H9 (cell line): ENCODE measurements around the gene CDH13. TPM values are rescaled to one million over a fixed set of nuclear protein-coding genes. Genes with fewer than 3 reads are reported as not detected.
A peak's percentile ranks its signal among the peaks of the same experiment; 100 is the strongest.

Experiments
- DNase-seq: peaks from one replicate; pipeline ENCODE4 v3.0.0-alpha.2; 2017
- H2AFZ ChIP-seq: one replicate; pipeline ENCODE4 v1.6.1; 2013; ENCODE audit warnings: mild to moderate bottlenecking, low read length, control low read depth, moderate library complexity
- H2AK5ac ChIP-seq: 2 replicates; pipeline ENCODE4 v1.6.1; 2013; ENCODE audit warnings: low read length, control low read depth, mixed read lengths; ENCODE audit not compliant: insufficient read length
- H2BK120ac ChIP-seq: one replicate; pipeline ENCODE4 v1.6.1; 2013; ENCODE audit warnings: low read depth, mild to moderate bottlenecking, low read length, control low read depth, inconsistent platforms; ENCODE audit not compliant: poor library complexity, severe bottlenecking
- H2BK12ac ChIP-seq: 2 replicates; pipeline ENCODE4 v1.6.1; 2013; ENCODE audit warnings: low read length, control low read depth, mixed read lengths, low read depth; ENCODE audit not compliant: insufficient read length
- H2BK15ac ChIP-seq: 2 replicates; pipeline ENCODE4 v1.6.1; 2013; ENCODE audit warnings: low read depth, low read length, control low read depth
- H2BK20ac ChIP-seq: one replicate; pipeline ENCODE4 v1.6.1; 2013; ENCODE audit warnings: low read depth, mild to moderate bottlenecking, low read length, control low read depth, inconsistent platforms; ENCODE audit not compliant: poor library complexity, severe bottlenecking
- H2BK5ac ChIP-seq: 2 replicates; pipeline ENCODE4 v1.6.1; 2013; ENCODE audit warnings: low read length, control low read depth, mixed read lengths; ENCODE audit not compliant: insufficient read length
- H3K14ac ChIP-seq: 2 replicates; pipeline ENCODE4 v1.6.1; 2013; ENCODE audit warnings: low read length, control low read depth; ENCODE audit not compliant: insufficient read depth
- H3K18ac ChIP-seq: 2 replicates; pipeline ENCODE4 v1.6.1; 2013; ENCODE audit warnings: low read depth, mild to moderate bottlenecking, mixed read lengths, low read length, control low read depth; ENCODE audit not compliant: insufficient read length
- H3K23ac ChIP-seq: 2 replicates; pipeline ENCODE4 v1.6.1; 2013; ENCODE audit warnings: low read length, control low read depth, mixed read lengths, low read depth; ENCODE audit not compliant: insufficient read length
- H3K23me2 ChIP-seq: 2 replicates; pipeline ENCODE4 v1.6.1; 2013; ENCODE audit warnings: low read depth, mild to moderate bottlenecking, mixed read lengths, low read length, control low read depth; ENCODE audit not compliant: insufficient read length, poor library complexity, severe bottlenecking
- H3K27ac ChIP-seq: 2 replicates; pipeline ENCODE4 v1.5.1; 2013; ENCODE audit warnings: low read length, control low read depth, mixed read lengths, low read depth; ENCODE audit not compliant: insufficient read length
- H3K27me3 ChIP-seq: 2 replicates; pipeline ENCODE4 v1.6.1; 2013; ENCODE audit warnings: low read length, control low read depth, inconsistent platforms; ENCODE audit not compliant: insufficient read depth
- H3K4ac ChIP-seq: 2 replicates; pipeline ENCODE4 v1.6.1; 2013; ENCODE audit warnings: low read depth, mild to moderate bottlenecking, control low read depth, inconsistent platforms, low read length, moderate library complexity
- H3K4me1 ChIP-seq: 2 replicates; pipeline ENCODE4 v1.6.1; 2013; ENCODE audit warnings: low read length, control low read depth, inconsistent platforms; ENCODE audit not compliant: insufficient read depth
- H3K4me2 ChIP-seq: 2 replicates; pipeline ENCODE4 v1.6.1; 2013; ENCODE audit warnings: low read length, control low read depth, mixed read lengths; ENCODE audit not compliant: insufficient read length, insufficient read depth
- H3K56ac ChIP-seq: 2 replicates; pipeline ENCODE4 v1.6.1; 2013; ENCODE audit warnings: low read depth, mild to moderate bottlenecking, mixed read lengths, low read length, control low read depth; ENCODE audit not compliant: insufficient read length
- H3K79me1 ChIP-seq: 2 replicates; pipeline ENCODE4 v1.6.1; 2013; ENCODE audit warnings: low read depth, mild to moderate bottlenecking, moderate library complexity, low read length, control low read depth, inconsistent platforms; ENCODE audit not compliant: insufficient read depth, poor library complexity, severe bottlenecking
- H3K79me2 ChIP-seq: 2 replicates; pipeline ENCODE4 v1.6.1; 2013; ENCODE audit warnings: low read length, control low read depth, inconsistent platforms; ENCODE audit not compliant: insufficient read depth
- H3K9ac ChIP-seq: 2 replicates; pipeline ENCODE4 v1.6.1; 2013; ENCODE audit warnings: low read length, control low read depth, mixed read lengths; ENCODE audit not compliant: insufficient read length; ENCODE audit errors: extremely low read depth
- H3K9me3 ChIP-seq: one replicate; pipeline ENCODE4 v1.6.1; 2013; ENCODE audit warnings: low read depth, low read length, inconsistent platforms; ENCODE audit not compliant: control insufficient read depth
- H3T11ph ChIP-seq: one replicate; pipeline ENCODE4 v1.6.1; 2013; ENCODE audit warnings: mild to moderate bottlenecking, low read length, control low read depth, inconsistent platforms
- H4K20me1 ChIP-seq: one replicate; pipeline ENCODE4 v1.6.1; 2013; ENCODE audit not compliant: control insufficient read depth, insufficient read length, insufficient read depth
- H4K5ac ChIP-seq: 2 replicates; pipeline ENCODE4 v1.6.1; 2013; ENCODE audit warnings: low read depth, mild to moderate bottlenecking, mixed read lengths, low read length, control low read depth; ENCODE audit not compliant: insufficient read length
- H4K8ac ChIP-seq: replicated peaks from 2 replicates; pipeline ENCODE4 v1.6.1; 2013; ENCODE audit warnings: low read length, control low read depth, mixed read lengths, low read depth; ENCODE audit not compliant: insufficient read length
- H4K91ac ChIP-seq: 2 replicates; pipeline ENCODE4 v1.6.1; 2013; ENCODE audit warnings: low read depth, mild to moderate bottlenecking, moderate library complexity, mixed read lengths, low read length, control low read depth; ENCODE audit not compliant: insufficient read length
- H3K27ac Mint-ChIP-seq, 3 experiments: 2 replicates in 2 of 3; 3 replicates in 1 of 3; pipeline ENCODE4 v1.8.0; 2020 to 2021; ENCODE audit warnings: mixed read lengths in 3 of 3, mild to moderate bottlenecking in 1 of 3, moderate library complexity in 1 of 3
- H3K27me3 Mint-ChIP-seq: 2 replicates; pipeline ENCODE4 v1.8.0; 2021; ENCODE audit warnings: low read depth, mild to moderate bottlenecking, moderate library complexity, mixed read lengths
- H3K36me3 Mint-ChIP-seq, 3 experiments: 2 replicates in 2 of 3; 3 replicates in 1 of 3; pipeline ENCODE4 v1.8.0; 2020 to 2021; ENCODE audit warnings: low read depth in 3 of 3, mixed read lengths in 3 of 3; ENCODE audit not compliant: insufficient read depth in 1 of 3
- H3K4me1 Mint-ChIP-seq, 2 experiments: 2 replicates each; pipeline ENCODE4 v1.8.0; 2020; ENCODE audit warnings: mixed read lengths in 2 of 2
- H3K4me3 Mint-ChIP-seq, 2 experiments: 2 replicates in 1 of 2; 3 replicates in 1 of 2; pipeline ENCODE4 v1.8.0; 2020 to 2021; ENCODE audit warnings: mild to moderate bottlenecking in 2 of 2, mixed read lengths in 2 of 2, moderate library complexity in 1 of 2
- H3K9me3 Mint-ChIP-seq, 2 experiments: 2 replicates in 1 of 2; 3 replicates in 1 of 2; pipeline ENCODE4 v1.8.0; 2020; ENCODE audit warnings: mild to moderate bottlenecking in 2 of 2, mixed read lengths in 2 of 2, moderate library complexity in 1 of 2
- WGBS: extraction: QIAGEN DNeasy Blood & Tissue Kit; methylation state at CpG from one replicate; pipeline ENCODE4 v1.1.7; 2013; ENCODE audit warnings: missing lambda C conversion rate, low lambda C conversion rate, mixed read lengths; ENCODE audit not compliant: insufficient read length; ENCODE audit errors: extremely low coverage; 5-methylcytosine and 5-hydroxymethylcytosine counted together
- total RNA-seq: library from RNA; stranded (reverse); gene quantifications from 2 replicates; pipeline ENCODE4 v1.2.1, GENCODE V29; 2021
- TF ChIP-seq, protein P1 (sequence below): fragments of 200-600 bp; sonication (generic); conservative IDR thresholded peaks from 3 replicates; pipeline ENCODE4 v1.8.0; 2021; ENCODE audit warnings: antibody characterized with exemption, mild to moderate bottlenecking

The CDH13 gene
- total RNA-seq, 1 experiment from 2014 or later = 1.5 TPM

DNA sequence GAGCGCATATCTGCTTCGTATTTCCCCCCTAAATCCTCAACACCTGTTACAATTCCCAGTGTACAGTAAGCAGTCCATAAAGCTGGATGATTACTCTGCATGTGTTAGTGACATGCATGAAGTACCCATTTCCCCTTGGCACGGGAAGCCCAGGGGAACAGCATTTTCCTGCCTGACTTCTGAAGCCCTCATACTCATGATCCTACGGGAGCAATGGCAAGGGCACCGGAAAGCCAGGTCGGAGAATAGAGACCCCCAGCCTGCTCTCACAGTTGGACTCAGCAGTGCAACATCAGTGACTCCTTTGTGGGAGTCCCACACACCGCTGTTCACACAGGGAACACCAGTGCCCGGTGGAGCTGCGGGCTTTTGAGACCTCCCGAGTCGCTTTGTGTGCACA is 336.9 kb downstream of the CDH13 start:
- H2BK120ac ChIP-seq = no peak overlapping the region
- no peak overlapping the region for H2AFZ ChIP-seq
- TF ChIP-seq, protein P1, sequence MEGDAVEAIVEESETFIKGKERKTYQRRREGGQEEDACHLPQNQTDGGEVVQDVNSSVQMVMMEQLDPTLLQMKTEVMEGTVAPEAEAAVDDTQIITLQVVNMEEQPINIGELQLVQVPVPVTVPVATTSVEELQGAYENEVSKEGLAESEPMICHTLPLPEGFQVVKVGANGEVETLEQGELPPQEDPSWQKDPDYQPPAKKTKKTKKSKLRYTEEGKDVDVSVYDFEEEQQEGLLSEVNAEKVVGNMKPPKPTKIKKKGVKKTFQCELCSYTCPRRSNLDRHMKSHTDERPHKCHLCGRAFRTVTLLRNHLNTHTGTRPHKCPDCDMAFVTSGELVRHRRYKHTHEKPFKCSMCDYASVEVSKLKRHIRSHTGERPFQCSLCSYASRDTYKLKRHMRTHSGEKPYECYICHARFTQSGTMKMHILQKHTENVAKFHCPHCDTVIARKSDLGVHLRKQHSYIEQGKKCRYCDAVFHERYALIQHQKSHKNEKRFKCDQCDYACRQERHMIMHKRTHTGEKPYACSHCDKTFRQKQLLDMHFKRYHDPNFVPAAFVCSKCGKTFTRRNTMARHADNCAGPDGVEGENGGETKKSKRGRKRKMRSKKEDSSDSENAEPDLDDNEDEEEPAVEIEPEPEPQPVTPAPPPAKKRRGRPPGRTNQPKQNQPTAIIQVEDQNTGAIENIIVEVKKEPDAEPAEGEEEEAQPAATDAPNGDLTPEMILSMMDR = no peak
- no peak overlapping the region for H2BK5ac ChIP-seq
- H3K23me2 ChIP-seq = no peaks in the 10 kb centered on the region
- H3K9me3 Mint-ChIP-seq = no peaks in the 10 kb centered on the region; a peak in 1 of 5 replicates
- no peak overlapping the region for H3K4ac ChIP-seq
- H2BK12ac ChIP-seq = no peak overlapping the region
- H3K79me1 ChIP-seq = no peaks in the 10 kb centered on the region
- no peak overlapping the region for H3K18ac ChIP-seq
- no peak for DNase-seq
- H3K56ac ChIP-seq = no peak overlapping the region
- H3K27ac ChIP-seq = no peak overlapping the region
- H3K4me1 Mint-ChIP-seq = no peaks in the 10 kb centered on the region
- no peak overlapping the region for H2AK5ac ChIP-seq
- no peaks in the 10 kb centered on the region for H3K27me3 ChIP-seq
- H4K20me1 ChIP-seq = no peaks in the 10 kb centered on the region
- H4K8ac ChIP-seq = no peak overlapping the region
- no peak overlapping the region for H3K14ac ChIP-seq
- H3K9me3 ChIP-seq = no peaks in the 10 kb centered on the region
- no peaks in the 10 kb centered on the region for H3K36me3 Mint-ChIP-seq
- H3K4me1 ChIP-seq = no peaks in the 10 kb centered on the region
- H3K4me3 Mint-ChIP-seq = no peak overlapping the region
- H3K23ac ChIP-seq = no peak overlapping the region
- H3K27ac Mint-ChIP-seq = peak overlapping the region in 1 of 3 experiments; percentile 82; a peak in 1 of 7 replicates
- H3K4me2 ChIP-seq = no peak overlapping the region
- no peak overlapping the region for H4K5ac ChIP-seq
- H3T11ph ChIP-seq = no peak overlapping the region
- no peak overlapping the region for H4K91ac ChIP-seq
- no peaks in the 10 kb centered on the region for H3K79me2 ChIP-seq
- H3K9ac ChIP-seq = no peak overlapping the region
- no peaks in the 10 kb centered on the region for H3K27me3 Mint-ChIP-seq
- H2BK15ac ChIP-seq = no peak overlapping the region
- no CpG with 5 or more reads among the region's 11 CpGs for WGBS
- H2BK20ac ChIP-seq = no peak overlapping the region
